Inflammatory macrophage (primary cell): ENCODE results near the gene SEPTIN12.
A peak's percentile ranks its signal among the peaks of the same experiment; 100 is the strongest.
"Not testable (repeated sequence)": the region's sequence is repeated elsewhere in the genome, so short reads cannot be mapped to it uniquely, and the experiment has no call there.

Experiments used
- DNase-seq, 2 donors: peaks; one replicate each; pipeline ENCODE4 v3.0.0-alpha.2; 2020 to 2022

Gene SEPTIN12

DNA sequence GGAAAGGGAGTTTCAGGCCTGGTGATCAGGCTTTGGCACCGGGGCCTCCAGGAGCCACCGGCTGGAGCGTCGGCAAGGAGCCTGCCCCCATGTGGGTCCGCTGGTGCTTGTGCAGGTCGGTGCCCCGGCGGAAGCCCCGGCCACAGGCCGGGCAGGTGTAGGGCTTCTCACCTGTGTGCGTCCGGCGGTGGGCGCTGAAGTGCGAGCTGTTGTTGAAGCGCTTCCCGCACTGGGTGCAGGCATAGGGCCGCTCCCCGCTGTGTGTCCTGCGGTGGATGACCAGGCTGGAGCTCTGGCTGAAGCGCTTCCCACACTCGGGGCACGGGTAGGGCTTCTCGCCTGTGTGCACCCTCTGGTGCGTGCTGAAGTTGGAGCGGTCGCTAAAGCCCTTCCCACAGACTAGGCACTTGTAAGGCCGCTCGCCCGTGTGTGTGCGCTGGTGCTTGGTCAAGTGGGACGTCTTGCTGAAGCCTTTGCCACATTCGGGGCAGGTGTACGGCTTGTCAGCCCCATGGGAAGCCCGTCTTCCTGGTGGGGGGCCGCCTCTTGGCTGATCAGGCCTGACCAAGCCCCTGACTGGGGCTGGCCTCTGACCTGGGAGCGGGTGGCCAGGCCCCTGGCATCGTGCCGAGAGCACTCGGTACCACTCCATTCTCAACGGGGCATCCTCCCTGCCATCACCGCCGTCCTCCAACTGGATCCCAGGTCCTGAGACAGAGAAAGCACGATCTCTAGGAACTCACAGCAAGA, 35.6 kb downstream of the SEPTIN12 start:
- no peak for DNase-seq

DNA sequence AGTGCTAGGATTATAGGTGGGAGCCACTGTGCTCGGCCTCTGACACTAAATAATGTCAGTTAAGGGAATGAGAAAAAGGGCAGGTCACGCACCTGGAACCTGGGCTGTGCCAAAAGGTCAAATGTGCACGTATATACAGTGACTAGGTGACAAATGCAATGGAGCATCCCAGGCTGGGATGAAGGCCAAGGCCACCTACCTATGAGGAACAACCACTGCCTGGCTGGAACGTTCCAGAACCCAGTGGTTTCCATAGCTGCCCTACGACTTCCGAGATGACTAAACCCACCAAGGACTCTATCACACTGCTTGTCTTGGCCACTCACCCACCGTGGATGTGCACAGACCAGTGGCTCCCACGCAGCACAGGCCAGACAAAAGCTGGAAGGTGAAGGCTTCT, 37.2 kb downstream of the SEPTIN12 start:
- DNase-seq: no peak

DNA sequence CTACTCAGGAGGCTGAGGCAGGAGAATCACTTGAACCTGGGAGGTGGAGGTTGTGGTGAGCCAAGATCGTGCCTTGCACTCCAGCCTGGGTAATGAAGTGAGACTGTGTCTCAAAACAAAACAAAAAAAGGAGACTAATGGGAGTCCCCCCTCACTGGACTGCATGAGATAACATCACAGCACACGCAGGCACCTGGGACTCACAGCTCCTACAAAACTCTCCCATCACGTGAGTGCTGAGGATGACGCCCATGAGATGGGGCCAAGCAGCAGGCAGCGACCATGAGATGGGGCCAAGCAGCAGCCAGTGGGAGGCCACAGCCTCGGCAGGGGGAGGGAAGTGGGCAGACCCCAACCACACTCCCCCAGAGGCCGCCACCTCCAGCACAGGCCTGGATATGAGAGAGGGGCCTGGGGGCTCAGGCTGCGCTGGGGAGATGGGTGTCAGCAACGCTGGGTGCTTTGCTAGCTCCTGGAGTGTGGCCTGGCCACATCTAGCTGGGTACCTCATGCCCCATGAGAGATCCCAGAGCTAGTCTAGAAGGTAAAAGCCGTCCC, 38.4 kb downstream of the SEPTIN12 start:
- no peak for DNase-seq

DNA sequence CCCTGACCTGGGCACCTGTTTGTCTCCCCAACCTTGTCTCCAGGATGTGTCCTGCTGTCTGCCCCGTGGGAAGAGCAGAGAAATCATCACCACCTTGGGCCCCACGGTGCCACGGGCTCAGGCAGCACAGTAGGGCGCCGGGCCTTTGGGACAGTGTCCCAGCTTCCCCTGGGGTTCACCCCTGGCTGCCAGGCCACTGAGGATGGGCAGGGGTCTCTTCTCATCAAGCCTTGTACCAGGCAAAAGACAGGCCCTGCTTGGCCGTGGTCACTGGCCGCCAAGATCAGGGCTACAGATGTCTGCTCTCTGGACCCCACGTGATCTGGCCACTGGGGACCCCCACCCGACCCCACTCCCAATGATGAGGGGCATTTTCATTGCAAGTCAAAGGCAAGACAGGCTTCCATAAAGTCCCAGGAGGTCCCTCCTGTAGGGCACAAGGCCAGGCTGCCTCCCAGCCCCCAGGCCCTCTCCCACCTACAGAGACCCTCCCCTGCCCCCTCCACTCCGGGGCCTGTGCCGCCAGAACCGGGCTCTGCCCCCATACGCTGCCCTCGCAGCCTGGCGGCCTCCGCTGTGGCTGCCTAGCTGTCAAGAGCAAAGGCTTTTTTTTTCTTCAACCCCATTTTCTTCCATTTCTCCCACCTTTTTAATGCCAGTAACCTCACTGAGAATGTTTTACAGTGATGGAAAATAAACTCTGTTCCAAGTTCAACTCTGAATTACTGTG, 39.3 kb downstream of the SEPTIN12 start:
- no peak for DNase-seq

DNA sequence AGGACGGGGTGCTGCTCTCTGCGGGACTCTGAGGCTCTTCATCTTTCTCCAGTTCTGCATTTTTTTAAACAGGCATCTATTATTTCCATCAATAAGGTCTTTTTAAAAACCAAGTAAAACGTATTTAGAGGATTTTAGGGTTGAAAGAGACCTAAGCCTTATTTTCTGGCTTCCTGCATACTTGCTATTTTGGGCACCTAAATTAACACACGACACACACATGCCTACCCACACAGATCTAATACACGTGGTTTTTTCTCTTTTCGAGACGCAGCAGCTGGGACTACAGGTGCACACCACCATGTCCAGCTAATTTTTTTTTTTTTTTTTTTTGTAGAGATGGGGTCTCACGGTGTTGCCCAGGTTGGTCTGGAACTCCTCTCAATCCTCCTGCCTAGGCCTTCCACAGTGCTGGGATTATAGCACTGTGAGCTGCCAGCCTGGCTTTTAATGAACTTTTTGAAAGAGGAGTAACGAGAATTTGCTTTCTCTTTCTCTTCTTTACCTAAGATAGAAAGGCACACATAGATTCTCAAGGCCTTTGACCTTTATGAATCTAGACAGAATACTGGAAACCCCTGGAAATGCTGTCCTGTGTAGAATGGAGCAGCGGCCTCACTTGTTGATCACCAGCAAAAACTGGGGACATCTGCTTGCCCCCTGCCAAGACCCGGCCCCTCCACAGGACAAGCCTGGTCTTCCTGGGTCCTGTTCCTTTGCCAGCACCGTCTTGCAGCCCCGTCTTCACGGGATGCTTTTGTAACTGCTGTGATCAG, 40.1 kb downstream of the SEPTIN12 start:
- no peak for DNase-seq

DNA sequence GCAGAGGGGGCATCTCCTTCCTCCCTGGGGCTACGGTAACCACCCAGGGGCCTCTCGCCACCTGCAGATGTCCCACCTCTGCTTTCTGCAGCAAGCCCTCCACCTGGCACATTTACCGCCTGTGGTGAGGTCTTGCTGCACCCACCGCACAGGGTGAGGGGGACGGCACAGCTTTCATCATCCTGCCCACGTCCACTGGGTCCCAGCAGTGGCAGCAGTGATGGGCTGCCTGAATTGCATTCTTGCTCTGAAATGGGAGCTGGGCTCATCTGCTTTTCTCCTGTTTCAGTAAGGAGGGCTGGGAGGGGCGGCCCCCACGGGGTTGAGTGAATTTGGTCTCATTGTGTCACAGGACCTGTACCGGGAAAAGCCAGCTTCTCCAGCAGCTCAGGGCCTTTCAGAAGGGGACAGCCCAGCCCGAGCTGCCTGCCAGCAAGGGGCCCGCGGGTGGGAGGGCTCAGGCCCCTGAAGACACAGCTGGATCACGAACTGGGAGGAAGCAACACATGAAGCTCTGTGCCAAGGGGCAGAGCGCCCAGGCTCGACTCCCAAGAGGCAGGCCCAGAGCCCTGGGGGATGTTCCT, 41.1 kb downstream of the SEPTIN12 start:
- no peak for DNase-seq

DNA sequence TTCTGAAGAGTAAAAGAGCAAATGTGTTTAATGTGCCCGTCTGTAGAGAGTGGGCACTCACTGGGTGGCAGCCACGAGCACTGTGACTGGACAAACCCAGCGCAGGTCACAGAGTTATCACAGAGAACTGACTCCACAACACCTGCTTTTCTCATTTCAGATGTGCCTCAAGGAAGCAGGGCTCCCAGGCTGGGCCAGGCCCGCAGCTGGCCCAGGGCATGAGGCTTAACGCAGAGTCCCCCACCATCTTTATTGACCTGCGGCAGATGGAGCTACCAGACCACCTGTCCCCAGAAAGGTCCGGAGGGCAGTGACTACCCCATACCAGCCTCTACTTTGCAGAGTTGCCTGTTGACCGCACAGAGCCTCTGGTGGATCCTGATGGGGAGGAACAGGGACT, 41.9 kb downstream of the SEPTIN12 start:
- DNase-seq: no peak

DNA sequence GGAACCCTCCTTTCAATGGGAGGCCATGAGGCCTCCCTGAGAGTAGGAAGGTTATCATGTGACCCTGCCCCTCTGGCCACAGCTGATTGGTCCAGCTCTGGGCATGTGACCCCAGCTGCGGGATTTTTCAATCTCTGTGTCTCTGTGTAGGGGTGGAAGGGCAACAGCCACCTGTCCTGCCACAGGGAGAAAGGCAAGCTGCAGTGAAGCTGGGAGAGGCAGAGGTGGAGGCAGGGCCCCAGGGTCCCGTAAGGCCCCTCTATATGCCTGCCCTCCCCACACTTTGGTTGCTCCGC, 42.9 kb downstream of the SEPTIN12 start:
- DNase-seq: no peak

DNA sequence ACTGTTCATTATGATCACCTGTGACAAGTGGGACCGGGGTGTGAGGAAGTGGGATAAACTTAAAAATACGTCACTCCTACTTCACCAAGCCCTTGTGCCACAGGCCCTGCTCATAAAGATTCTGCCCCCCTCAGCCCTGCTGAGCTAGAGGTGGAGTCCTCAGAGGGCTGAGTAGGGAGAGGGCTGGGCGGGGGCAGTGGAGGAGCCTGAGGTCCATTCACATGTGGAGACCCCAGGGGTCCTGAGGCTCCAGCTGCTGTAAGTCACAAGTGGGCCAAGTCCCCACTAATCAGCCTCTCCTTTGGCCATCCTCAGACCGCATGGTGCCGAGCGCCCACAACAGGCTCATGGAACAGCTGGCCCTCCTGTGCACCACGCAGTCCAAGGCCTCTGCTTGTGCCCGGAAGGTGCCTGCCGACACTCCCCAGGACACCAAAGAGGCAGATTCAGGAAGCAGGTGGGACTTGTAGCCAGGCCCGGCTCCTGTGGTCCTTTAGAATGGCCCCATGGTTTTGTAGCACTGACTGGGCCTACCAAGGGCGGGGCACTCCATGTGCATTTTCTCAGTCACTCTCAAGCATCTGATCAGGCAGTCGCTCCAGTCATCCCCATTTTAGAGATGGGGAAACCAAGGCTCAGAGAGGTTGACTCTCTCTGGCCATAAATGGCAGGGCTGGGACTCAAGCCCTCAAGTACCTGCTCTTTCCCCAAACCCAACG, 43.4 kb downstream of the SEPTIN12 start:
- DNase-seq: no peak

DNA sequence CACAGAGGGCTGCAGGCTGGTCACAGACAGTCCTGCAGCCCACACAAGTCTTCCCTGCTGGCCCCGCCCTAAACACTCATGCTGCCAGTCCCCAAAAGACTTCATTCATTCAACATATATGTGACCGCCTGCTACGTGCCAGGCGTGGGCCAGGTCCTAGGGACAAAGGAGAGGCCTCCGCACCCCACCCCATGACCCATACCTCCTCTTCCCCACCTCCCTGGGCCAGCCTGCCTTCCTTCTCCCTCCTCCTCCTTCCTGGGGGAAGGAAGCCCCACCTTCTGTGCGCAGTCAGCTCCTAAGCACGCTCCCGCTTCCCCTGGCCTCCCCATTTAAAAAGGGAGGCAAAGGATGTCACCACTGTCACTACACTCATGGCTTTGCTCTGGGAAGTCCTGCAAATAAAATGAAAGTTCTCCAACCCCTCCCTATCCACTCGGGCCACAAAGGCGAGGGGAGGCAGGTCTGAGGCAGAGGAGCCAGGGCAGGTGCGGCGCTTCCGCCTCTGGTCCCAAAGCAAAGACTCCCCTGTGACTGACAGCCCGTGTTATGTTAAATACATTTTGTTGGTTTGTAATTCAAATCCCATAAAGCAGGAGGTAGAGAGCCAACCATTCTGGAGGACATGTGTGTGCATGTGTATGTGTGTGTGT, 44.8 kb downstream of the SEPTIN12 start:
- peak in 1 of 2 donors; percentile 20 for DNase-seq

DNA sequence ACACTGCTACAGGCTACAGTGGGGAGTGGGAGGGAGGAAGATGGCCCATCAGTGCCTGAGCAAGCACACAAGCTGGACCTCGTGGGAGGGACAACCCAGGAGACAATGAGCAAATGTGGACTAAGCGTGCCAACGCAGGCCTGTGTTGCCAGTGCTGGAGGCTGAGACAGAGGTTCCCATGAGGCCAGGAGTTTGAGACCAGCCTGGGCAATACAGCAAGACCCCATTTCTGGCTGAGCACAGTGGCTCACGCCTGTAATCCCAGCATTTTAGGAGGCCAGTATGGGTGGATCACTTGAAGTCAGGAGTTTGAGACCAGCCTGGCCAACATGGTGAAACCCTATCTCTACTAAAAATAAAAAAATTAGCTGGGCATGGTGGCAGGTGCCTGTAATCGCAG, 49.8 kb downstream of the SEPTIN12 start:
- DNase-seq: not testable (repeated sequence)

DNA sequence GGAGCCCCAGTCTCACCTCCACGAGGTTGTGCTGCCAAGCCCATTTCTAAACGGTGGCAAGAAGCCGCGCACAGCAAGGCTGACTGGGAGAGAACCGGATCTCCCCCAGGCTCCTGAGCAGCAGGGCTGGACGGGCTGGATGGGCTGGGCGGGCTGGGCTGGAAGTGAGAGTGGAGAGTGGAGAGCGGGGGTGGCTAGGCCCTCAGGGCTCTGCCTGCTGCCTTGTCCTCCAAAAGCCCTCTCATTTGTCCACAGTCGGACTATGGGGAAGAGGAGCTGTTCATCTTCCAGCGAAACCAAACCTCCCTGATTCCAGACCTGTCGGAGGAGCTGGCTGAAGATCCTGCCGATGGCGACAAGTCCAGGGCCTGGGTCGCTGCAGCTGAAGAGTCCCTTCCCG, 50.6 kb downstream of the SEPTIN12 start:
- DNase-seq: no peak

DNA sequence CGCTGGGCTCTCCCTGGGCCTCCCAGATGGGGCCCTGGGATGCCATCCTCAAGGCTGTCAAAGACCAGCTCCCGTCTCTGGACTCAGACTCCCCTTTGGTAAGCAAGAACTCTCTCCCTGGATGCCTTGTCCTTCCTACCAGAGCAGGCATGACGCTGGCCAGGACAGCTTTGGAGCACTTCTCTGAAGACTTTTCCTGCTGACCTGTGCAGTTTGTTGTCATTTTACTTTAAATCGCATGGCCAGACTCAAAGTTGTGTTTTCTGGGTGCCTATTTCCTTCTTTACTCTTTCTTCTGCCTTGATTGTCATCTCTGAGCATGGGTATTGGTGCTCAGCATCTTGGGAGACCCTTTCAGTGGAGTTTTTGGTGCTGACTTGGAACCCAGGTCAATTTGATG, 51.6 kb downstream of the SEPTIN12 start:
- DNase-seq: no peak

DNA sequence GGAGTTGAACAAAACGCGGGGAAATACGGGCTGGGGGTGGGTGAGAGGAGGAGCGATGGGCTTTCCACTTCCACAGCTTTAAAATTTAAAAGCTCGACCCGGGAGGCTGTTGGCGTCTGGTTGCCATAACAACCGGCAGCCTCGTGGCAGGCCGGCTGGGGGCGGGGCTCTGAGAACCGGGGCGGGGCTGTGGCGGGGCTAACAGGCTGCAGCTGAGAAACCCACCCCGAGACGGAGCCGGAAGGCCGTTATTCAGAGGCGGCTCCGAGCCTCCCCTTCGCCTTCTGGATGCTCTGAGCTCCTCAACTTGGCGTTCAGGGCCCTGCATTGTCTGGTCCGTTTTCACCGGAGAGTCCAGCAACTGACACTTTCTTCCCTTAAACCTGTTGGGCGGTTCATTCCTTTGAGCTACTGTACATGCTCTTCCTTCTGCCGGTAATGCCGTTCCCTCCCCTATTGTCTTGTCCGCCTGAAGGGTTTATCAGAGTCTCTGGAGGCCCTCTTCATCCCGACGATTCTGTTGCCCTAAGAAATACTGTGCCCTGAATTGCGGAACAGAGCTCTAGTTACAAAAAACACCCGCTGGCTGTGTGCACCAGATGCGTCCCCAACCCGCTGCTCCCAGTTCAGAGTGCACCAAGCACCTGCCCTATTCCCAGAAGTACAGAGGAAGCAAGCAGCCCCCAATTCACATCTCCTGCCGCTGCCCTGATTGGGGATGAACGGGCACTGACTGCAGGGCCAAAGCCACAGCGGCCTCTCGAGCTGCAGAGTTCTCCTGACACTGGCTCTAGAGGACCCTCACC, 53.2 kb downstream of the SEPTIN12 start:
- DNase-seq: peak; percentile 75 to 85

DNA sequence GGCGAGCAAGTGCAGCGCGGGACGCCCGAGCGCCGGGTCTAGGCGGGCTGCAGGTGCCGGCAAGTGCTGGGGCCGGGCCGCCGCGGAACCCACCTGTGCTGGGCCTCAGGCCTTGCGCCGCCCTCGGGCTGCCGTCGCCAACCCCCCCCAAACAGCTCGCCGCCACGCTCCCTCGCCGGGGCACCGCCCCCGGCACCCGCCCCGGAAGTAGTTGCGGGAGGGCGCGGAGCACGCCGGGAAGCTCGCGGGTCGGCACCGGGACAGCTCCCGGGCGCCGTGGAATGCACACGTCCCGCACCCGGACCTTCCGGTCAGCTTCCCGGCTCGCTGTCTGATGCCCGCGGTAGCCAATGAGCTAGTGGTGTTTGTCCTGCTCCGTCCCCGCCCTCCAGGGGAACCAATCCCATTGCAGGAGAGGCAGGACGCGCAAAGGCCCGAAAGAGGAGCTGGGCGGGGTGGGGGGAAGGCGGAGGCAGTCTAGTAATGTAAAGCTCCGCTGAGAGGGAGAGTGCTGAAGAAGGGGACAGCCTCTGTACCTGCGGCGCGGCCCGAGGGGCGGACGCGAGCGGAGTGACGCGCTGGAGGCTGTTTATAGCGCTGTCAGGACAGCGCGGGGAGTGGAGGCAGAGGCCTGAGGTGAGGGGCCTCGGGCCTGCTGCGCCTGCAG, 53.9 kb downstream of the SEPTIN12 start, which contains the start of the genes ANKS3 and DNAAF8:
ANKS3 (minus strand) TSS at position 209 of the 667 bp plus-strand sequence. CDS start 4,122 bp downstream, outside the sequence.
DNAAF8 (plus strand) TSS at position 475 of the 667 bp plus-strand sequence. CDS start 1,978 bp downstream, outside the sequence.
- peak; percentile 97 to 98 for DNase-seq

DNA sequence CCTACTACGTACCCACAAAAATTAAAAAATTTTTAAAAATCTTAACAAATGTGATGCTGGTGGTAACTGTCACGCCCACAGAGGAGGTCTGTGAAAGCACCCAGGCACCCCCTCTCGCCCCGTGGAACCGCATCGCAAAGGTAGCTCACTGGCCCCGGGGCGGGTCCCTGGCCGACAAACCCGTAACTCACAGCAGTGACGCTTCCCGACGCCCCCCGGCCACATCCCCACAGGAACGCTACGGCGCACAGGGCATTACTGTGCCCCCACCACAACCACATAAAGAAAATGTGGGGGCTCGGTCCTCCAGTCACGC, 54.4 kb downstream of the SEPTIN12 start:
- no peak for DNase-seq

DNA sequence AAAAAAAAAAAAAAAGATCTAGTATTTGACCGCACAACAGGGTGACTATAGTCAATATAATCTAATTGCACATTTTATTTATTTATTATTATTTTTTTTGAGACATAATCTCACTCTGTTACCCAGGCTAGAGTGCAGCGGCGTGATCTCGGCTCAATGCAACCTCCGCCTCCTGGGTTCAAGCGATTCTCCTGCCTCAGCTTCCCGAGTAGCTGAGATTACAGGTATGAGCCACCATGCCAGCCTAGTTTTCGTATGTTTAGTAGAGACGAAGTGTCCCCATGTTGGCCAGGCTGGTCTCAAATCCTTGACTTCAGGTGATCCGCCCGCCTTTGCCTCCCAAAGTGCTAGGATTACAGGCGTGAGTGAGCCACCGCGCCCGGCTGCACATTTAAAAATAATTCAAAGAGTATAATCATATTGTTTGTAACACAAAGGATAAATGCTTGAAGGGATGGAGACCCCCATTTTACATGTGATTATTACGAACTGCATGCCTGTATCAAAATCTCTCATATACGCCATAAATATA, 54.9 kb downstream of the SEPTIN12 start:
- DNase-seq: no peak

DNA sequence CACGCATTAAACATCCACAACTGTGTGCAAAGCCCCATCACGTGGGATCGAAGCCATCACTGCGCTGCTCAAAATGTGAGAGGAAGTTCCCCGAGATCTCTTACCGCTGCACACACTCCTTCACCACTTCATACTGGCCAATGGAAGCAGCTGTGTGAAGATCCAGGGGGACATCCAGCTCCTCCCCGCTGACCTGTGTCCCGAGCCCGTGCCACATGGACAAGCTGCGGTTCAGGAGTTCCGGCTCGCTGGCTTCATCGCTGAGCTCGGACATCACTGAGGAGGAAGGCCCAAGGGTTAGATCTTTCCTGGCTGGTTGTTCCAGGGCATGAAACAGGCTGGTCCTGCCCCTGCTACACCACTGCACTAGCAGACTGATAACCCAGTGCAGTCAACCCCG, 58.3 kb downstream of the SEPTIN12 start:
- DNase-seq: no peak

DNA sequence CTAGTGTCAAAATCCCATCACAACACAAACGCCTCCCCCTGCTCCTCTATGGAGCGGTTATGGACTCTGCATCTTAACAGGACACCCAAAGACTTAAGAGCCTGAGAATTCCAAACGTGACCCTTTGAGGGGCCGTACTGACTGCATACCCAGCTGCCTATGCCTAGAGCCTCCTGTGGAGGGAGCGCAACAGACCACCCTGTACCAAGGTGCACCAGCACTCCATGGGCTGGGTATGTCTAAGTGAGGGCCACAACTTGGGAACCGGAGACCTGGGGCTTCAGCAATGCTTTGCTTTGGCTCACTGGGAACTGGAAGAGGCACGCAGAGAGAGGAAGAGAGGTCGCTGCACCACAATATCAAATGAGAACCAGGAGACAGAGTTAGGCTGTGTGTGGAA, 59.5 kb downstream of the SEPTIN12 start:
- no peak for DNase-seq
